AG08396 (cell line): ENCODE measurements around the gene ATP6V1F.
A peak's percentile ranks its signal among the peaks of the same experiment; 100 is the strongest.

Experiments used
- DNase-seq: peaks from one replicate; pipeline ENCODE4 v3.0.0; 2012; ENCODE audit warnings: low spot score, mixed read lengths

ATP6V1F gene, protein sequence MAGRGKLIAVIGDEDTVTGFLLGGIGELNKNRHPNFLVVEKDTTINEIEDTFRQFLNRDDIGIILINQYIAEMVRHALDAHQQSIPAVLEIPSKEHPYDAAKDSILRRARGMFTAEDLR

DNA sequence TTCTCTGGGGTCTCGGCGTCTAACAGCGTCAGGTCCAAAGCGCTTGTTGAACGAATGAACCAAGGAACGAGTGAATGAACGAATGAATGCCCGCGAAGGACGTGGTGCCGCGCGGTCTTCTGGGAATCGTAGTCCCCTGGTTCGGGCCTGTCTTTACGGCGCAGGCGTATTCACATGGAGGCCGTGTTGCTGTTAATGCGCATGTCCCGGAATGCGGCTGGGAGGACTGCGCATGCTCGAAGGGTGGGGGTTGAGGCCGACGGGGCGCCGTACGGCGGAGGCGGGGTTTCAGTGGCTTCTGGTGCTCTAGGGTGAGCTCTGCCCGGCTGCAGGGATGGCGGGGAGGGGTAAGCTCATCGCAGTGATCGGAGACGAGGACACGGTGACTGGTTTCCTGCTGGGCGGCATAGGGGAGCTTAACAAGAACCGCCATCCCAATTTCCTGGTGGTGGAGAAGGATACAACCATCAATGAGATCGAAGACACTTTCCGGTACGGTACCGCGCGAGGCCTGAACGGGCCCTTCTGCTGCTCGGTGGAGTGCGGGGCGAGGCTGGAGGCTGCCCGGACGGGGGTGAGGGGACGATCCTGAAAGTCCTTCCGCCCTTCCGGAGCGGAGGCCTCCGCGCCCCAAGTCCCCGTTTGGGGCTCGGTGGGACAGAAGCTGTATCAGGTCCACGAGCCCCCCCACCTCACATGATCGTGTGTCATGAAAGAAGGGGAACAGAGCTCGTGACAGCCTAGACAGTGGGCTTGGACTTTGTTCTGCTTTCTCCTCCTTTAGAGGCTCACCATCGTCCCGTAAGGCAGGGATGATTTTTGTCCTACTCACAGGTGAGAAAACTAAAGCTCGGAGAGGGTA lies at the start of gene ATP6V1F:
TSS of gene ATP6V1F (plus strand) at position 286 of the 862 bp plus-strand sequence. CDS start at position 335, 49 bp downstream.
- DNase-seq, result peak; percentile 99

DNA sequence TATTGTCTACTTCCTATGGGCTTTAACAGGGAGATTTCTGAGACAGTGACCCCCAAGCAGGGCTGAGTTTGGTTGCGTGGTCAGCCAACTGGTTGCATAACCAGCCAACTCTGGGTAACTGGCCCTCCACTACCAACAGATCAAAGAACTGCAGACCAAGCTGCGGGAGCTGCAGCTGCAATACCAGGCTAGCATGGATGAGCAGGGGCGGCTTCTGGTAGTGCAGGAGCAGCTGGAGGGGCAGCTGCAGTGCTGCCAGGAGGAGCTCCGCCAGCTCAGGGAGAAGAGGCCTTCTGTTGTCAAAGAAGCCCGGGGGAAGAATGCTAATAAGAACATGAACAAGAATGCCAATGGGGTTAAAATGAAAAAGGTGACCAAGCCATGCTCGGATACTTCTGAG lies 48.2 kb upstream of the ATP6V1F start:
- no peak for DNase-seq

DNA sequence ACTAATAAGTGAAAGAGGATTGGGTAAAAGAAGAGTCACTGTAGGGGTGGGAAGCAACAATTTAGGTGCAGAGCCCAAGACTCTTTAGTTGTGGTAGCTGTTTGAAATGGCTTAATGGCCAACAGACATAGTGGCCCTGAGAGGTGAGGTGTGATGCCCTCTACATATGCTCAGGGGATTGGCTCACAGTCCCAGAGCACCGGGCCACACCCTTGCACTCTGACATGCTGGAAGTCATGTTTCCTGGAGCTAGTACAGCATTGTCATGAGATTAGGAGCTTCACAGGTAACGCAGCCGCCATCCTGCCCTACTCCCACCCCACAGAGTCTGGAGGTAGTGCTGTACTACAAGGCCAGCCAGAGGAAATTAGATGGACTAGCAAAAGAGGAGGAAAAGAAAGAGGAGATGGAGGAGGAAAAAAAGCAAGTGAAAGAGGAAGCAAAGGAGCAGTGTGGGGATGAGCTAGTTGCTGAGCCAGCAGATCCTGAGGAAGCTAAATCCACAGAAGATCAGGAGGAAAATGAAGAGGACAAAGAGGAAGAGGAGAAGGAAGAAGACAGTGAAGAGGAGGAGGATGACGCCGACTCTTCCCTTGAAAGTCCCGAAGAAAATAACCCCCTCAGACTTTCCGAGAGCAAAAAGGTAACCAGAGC lies 47.2 kb upstream of the ATP6V1F start:
- DNase-seq, result no peak

DNA sequence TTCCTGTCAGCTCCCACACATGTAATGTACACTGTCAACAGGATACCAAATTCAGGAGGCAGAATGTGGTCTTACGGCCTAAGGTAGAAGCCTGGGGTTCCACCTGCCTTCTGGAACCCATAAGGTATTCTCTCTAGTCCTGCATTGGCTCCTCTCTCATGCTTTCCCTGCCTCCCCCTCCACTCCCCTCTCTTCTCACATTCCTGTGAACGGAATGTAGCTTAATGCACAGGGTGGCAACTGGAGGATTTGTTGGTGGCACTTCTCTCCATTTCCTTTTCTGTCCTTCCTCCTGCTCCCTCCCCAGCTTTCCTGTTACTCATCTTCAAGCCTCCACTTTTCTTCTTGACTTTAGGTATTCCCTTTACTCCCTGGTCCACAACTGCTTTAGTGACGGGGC lies 44.0 kb upstream of the ATP6V1F start:
- DNase-seq, result no peak

DNA sequence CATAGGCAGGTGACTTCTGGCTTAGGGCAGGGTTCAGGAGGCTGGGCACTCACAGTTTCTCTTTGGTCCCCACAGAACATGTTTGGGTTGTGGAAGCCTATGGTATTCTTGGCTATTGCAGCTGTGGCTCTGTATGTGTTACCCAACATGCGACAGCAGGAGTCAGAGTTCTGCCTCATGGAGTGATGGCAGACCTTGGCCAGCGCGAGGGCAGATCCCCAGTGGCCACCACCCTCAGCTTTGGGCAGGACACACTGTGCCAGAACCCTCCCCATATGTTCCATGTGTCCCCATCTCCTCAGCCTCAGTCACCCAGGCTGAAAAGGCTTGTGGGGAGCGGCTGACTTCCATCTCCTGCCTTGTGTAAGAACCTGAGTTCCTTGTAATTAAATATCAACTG lies 40.9 kb upstream of the ATP6V1F start:
- DNase-seq, result no peak

DNA sequence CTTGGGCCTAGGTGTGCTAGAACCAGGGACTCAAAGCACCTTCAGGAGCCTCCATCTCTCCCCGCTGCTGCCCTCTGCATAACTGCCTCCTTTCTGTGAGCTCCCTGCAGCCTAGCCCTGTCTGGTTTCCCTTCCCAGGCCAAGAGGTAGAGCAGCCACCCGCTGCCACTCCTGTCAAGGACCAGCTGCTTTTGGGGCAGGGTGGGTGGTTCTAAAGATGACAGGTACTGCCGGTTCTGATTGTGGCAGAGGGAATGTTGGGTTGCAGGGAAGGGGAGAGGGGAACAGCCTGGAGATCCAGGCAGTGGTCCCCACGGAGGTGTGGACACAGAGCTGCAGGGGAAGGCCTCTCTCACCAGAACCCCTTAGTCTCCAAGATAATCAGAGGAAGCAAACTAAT lies 36.1 kb upstream of the ATP6V1F start:
- no peak for DNase-seq

DNA sequence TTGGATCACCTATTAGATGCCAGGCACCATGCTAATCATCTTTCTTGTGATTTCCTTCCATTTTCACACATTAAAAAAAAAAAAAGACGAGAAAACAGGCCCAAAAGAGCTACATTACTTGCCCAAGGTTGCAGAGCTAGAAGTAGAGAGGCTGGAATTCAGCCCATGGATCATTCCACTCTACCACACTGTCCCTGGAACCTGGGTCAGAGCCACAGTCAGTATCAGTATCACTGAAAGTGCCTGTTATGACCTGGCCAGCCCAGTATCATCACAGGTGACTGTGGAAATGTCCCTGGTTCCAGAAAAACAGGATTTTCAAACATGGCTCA lies 35.8 kb upstream of the ATP6V1F start:
- DNase-seq, result no peak

DNA sequence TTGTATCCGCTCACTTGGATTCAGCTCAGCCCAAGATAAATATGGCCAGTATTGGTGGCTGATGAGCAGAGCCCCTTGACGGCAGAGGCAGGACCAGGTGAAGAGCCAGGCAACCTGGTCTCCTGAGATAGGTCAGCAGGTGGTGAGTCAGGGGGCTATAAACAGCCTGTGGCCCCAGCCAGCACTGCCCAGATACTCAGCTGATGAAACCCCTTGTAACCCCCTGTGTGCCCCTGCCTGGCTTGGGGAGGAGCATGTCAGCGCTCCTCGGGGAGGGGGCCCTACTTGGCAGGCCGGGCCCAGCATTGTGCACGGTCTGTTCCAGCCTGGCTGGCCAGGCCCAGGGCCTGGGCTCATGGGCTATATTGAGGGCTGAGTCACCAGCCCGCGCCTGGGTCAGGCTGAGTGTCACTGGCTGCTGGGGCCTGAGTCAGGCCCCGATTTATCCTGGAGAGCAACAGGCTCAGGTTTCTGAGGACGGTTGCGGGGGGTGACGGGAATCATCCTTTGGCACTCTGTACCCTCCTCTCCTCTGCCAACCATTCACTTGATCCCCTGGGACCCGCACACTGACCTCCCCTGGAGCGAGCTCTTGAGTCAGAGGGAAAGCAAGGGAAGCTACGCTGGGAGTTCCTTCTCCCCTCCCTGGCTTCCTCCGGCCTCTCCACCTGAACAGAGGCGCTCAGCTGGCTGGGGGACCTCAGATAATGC lies 35.3 kb upstream of the ATP6V1F start:
- DNase-seq, result peak; percentile 75

DNA sequence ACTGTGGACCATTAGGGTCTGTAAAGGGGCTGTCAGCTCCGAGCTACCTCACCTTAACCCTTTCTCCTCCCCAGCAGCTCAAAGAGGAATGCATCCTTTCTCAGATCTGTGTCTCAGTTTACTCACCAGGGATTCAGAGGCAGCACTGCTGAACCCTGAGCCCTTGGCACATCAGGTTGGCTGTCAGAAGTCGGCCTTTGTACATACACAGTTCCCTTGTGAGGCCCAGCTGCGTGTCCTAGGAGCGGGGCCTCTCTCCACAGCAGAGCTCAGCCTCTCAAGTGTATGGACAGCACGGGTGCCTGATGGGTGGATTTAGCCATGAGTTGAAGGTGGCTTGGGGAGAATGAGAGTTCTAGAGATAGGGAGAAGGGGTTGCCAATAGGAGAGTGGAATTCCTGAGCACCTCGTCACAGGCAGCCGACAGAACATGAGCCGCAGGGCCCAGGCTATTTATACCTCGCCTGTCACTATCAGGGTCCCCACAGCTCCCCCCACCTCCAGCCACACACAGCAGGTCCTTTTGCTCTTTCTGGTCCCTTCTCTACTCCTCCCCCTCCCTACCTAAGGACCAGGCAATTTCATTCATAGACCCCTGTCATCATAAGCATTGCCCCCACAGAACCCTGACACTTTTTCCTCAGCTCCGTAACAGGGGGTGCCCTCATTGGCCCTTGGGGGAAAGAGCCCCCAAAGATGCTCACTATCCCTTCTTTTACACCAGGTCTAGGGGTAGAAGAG lies 34.5 kb upstream of the ATP6V1F start:
- peak; percentile 78 for DNase-seq

DNA sequence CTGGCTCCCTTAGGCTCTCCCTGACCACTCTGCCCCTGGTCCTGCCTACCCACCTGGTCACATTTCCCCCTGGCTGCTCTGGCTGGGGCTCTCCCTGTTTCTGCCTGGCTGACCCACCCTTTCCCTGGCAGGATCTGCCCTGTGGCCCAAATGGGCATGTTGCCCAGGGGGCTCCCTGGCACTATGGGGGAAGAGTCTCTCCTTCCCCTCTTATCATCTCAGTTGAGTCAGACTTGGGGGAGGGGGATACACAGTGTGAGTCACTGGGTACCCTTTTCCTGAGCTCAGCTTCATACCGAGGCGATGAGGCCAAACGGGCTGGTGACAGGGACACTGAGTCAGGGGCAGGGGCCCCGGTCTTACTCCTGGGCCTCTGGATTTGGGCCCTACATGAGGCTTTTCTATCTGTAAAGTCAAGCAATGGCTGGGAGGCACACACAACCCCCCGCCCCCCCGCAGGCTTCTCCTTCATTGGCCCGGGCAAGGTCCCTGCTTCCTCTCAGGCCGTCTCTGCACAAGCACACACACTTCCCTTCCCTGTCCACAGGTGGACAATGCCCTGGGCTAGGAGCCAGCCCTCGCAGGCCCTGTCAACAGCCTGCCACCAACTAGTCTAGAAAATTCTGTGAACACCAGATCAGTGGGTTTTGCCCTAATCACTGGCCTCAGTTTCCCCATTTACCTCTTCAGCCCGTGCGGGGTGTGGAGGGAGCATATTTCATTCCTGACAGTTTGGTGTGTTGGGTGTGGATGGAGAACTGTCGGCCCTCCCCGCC lies 33.1 kb upstream of the ATP6V1F start:
- DNase-seq, result peak; percentile 60

DNA sequence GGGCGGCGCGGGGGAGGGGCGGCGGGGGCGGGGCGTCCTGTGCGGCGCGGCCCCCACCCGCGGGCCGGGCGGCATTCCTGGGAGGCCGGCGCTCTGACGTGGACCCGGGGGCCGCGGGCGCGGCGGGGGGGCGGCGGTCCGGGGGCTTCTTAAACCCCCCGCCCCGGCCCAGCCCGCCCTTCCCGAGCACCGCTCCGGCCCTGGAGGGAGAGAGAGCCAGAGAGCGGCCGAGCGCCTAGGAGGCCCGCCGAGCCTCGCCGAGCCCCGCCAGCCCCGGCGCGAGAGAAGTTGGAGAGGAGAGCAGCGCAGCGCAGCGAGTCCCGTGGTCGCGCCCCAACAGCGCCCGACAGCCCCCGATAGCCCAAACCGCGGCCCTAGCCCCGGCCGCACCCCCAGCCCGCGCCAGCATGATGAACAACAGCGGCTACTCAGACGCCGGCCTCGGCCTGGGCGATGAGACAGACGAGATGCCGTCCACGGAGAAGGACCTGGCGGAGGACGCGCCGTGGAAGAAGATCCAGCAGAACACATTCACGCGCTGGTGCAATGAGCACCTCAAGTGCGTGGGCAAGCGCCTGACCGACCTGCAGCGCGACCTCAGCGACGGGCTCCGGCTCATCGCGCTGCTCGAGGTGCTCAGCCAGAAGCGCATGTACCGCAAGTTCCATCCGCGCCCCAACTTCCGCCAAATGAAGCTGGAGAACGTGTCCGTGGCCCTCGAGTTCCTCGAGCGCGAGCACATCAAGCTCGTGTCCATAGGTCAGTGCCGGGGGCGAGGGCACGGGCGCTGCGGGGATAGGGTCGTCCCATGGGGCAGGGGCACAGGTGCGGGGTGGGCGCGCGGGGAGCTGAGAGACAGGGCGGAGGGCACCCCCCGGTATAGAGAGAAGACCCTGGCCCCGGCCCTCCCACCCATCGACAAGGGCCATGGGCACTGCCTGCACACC lies 32.2 kb upstream of the ATP6V1F start, which contains the start of gene FLNC:
TSS of gene FLNC (plus strand) at position 176 of the 947 bp plus-strand sequence. CDS start at position 408, 232 bp downstream.
- DNase-seq, result peak; percentile 93

DNA sequence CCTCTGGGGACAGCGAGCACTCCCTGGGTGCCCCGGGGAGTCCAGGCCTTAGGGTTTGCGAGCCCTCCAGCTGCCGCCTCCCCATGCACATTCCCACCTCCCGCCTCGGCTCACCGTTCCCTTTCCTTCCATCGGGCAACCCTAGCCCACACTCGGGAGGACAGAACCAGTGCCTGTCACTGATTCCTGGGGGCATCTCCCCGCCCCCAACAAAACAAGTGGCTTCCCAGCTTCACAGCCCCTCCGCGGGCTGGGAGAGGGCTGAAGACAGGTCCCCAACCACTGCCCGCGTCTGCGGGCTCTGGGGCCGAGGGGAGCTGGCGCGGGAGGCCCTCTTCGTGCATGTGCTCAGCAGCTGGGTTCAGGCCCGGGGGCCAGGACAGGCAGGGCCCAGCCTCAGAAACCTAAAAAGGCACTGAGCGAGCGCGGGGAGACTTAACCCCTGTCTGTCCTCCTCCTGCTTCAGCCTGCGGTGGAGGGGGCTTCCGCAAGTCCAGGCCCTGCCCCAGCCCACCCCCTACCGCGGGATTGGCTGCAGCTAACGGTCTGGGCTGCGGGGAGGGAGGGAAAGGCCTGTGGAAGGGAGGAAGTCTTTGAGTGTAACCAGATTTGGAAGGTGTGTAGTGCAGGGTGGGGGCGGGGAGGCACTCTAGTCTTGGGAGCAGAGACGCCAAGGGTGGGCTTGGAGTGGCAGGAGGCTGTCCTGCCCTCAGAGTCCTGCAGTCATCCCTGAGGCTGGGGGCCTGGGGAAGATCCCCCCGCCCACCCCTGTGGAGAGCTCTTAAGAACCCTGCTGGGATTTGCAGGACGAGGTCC lies 31.3 kb upstream of the ATP6V1F start:
- peak; percentile 67 for DNase-seq

DNA sequence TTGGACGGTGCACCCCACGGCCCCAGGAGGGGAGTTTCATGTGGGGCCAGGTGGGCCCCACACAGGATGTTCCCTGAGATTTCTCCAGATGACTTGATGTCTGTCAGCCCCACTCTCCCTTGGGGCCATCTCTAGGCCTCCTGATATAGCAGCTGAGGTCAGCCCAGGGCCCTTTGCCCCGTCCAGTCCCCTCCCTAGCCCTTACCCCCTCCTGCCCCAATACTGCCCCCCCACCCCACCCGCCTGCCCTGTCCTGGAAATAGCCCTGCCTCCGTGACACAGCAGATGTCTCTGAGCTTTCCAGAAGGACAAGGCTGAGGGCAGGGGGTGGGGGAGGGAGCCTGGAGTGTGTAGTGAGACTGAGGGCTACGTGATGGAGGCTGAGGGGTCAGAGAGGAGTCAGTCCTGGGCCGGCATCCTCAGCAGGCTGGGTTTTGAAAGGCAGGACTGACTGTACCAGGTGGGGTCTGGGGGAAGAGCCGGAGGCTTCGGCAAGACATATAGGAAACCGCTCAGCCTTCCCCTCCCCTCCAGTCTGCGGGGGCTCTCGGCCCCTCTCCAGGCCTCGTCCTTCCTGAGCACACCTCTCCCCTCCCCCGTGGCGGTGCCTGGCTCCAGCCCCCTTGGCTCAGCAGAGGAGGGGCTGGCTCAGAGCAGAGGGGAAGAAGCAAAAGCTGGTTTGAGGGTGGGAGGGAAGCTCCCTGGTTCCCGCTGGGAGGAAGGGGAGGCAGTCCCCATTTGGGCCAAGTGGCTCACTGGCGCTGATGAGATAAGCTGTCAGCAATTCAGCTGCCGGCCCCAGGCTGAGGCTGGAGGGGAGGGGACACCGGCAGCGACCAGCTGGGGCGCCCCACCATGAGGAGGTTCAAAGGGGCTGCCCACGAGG lies 30.4 kb upstream of the ATP6V1F start:
- no peak for DNase-seq

DNA sequence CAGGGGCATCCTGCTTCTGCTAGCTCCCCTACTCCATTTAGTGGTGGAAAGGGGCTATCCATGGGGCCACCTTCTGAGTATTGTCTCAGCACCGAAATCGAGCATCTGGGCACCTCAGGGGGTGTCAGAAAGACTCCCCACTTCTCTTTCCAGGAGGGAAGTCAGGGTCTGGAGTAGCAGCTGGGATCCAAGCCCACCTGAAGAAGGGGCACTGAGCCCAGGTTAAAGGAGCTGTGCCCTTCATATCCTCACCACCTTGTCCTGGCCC lies 29.8 kb upstream of the ATP6V1F start:
- no peak for DNase-seq

DNA sequence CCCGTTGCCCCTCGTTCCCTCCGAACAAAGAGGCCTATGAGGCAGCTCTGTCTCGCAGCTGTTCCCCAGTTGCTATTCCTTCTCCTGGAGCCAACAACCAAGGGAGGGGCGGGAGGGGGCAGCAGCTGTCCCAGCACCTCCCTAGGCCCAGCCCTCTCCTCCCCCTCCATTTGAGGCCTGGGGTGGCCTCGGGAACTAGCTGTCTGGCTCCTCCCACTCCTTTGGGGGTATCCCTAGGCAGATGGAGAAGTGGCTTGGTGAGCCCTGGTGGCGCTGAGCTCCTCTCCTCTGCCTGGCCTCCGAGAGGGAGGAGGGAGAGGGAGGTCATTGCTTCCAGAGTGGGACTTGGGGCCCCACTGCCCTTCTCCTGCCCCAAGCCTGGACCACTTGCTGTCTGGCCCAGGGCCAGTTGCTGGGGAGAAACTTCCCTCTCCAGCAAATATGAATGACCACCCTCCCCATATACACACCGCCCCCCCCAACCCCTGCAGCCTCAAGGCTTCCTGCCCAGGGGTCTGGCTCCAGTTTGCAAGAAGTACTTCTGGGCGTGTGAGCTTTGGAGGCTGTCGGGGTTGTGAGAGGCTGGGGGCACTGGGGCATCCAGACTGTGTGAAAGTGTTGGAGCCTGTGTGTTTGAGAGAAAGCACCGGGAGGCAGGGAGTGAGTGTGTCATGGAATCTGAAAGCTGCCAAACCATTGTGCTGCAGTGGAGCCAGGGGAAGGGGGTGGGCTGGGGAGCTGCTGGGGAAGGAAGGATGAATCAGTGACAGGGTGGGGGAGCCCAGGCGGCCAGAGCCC lies 29.3 kb upstream of the ATP6V1F start:
- peak; percentile 76 for DNase-seq

DNA sequence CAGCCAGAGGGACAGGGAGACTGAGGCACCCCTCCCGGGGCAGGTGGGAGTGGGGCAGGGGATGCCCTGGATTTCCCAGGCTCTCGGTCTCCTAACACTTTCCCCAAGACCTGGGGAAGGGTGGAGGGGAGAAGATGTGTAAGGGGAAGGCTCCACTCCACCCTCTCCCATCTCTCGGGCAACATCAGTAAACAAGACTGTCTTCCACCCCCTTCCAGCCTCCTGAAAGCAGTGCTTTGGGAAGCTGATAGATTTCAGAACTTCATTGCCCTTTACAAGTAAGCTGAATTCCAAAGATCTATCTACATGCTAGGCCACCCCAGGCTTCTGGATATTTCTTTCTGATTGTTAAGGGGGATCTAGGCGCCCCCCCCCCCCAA lies 28.7 kb upstream of the ATP6V1F start:
- DNase-seq, result no peak

DNA sequence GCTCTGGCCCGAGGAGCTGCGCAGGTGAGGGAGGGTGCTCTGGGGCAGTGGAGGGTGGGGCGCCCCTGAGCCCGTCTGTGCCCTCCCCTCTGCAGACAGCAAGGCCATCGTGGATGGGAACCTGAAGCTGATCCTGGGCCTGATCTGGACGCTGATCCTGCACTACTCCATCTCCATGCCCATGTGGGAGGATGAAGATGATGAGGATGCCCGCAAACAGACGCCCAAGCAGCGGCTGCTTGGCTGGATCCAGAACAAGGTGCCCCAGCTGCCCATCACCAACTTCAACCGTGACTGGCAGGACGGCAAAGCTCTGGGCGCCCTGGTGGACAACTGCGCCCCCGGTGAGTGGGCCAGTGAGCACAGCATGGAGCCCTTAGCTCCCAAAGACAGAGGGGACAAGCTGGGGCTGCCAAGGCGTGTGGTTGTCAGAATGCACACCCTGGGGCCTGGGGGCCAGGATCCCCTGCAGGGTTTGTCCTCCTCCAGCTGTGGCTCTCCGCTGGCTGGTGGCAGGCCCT lies 27.4 kb upstream of the ATP6V1F start:
- DNase-seq, result no peak
